CD4-positive, CD25-positive, alpha-beta regulatory T cell (primary cell): ENCODE measurements around the gene HDAC4. TPM values are rescaled to one million over a fixed set of nuclear protein-coding genes. Genes with fewer than 3 reads are reported as not detected.

Experiments used
- ATAC-seq, 2 donors: fragments of 150-1000 bp; cut with Tn5 transposase; one replicate each; pipeline ENCODE4 v1.10.0; 2021; ENCODE audit warnings: low read depth in 2 of 2, moderate number of reproducible peaks in 2 of 2, moderate library complexity in 1 of 2
- DNase-seq, 3 donors: peaks; one replicate each; pipeline versions ENCODE4 v3.0.0 to v3.0.0-alpha.2; 2012 to 2022; ENCODE audit warnings: mixed read lengths in 1 of 3
- H3K27ac ChIP-seq: one replicate; pipeline ENCODE4 v1.7.0; 2013; ENCODE audit warnings: mild to moderate bottlenecking, low read length; ENCODE audit not compliant: insufficient read depth, poor library complexity, severe bottlenecking
- H3K27me3 ChIP-seq: one replicate; pipeline ENCODE4 v1.7.0; 2013; ENCODE audit warnings: low read length; ENCODE audit not compliant: control insufficient read depth, insufficient read depth
- H3K36me3 ChIP-seq: one replicate; pipeline ENCODE4 v1.7.0; 2013; ENCODE audit warnings: mild to moderate bottlenecking, low read length, moderate library complexity; ENCODE audit not compliant: control insufficient read depth, insufficient read depth
- H3K4me1 ChIP-seq: 2 replicates; pipeline ENCODE4 v1.7.0; 2013; ENCODE audit warnings: mild to moderate bottlenecking, low read length; ENCODE audit not compliant: insufficient read depth, control insufficient read depth, poor library complexity, severe bottlenecking
- H3K4me3 ChIP-seq: one replicate; pipeline ENCODE4 v1.7.0; 2013; ENCODE audit warnings: low read depth, mild to moderate bottlenecking, low read length, moderate library complexity
- H3K9me3 ChIP-seq, 2 experiments: 1 replicate in 1 of 2; 2 replicates in 1 of 2; pipeline ENCODE4 v1.7.0; 2013; ENCODE audit warnings: low read length in 2 of 2, mild to moderate bottlenecking in 1 of 2, moderate library complexity in 1 of 2; ENCODE audit not compliant: control insufficient read depth in 2 of 2
- H3K27ac Mint-ChIP-seq, 3 donors: one replicate each; pipeline ENCODE4 v1.8.0; 2020 to 2022; ENCODE audit warnings: mild to moderate bottlenecking in 3 of 3, mixed read lengths in 3 of 3, moderate library complexity in 2 of 3
- H3K27me3 Mint-ChIP-seq: one replicate; pipeline ENCODE4 v1.8.0; 2022; ENCODE audit warnings: mild to moderate bottlenecking, mixed read lengths
- H3K36me3 Mint-ChIP-seq: one replicate; pipeline ENCODE4 v1.8.0; 2020; ENCODE audit warnings: mixed read lengths
- H3K4me1 Mint-ChIP-seq, 4 donors: one replicate each; pipeline ENCODE4 v1.8.0; 2020 to 2022; ENCODE audit warnings: mixed read lengths in 4 of 4, mild to moderate bottlenecking in 1 of 4
- H3K4me3 Mint-ChIP-seq, 4 donors: one replicate each; pipeline ENCODE4 v1.8.0; 2020 to 2022; ENCODE audit warnings: mild to moderate bottlenecking in 4 of 4, mixed read lengths in 4 of 4, moderate library complexity in 3 of 4
- H3K9me3 Mint-ChIP-seq, 7 donors: one replicate each; pipeline ENCODE4 v1.8.0; 2020 to 2022; ENCODE audit warnings: mixed read lengths in 7 of 7, mild to moderate bottlenecking in 3 of 7, moderate library complexity in 2 of 7
- polyA plus RNA-seq, 4 donors: library from polyadenylated mRNA; unstranded; fragments of 300-500 nt; fragmentation: Illumina TruSeq; gene quantifications; one replicate each; pipeline ENCODE4 v1.2.3, GENCODE V29; 2021
- total RNA-seq: library from RNA; stranded (reverse); gene quantifications from one replicate; pipeline ENCODE4 v1.2.3, GENCODE V29; 2022

Gene HDAC4
- total and polyA plus RNA-seq, 5 donors from 2014 or later = 6.5 to 118 (median 8.6) TPM

GRCh38 chr2:239436076-239436475 lies 35.3 kb upstream of the HDAC4 start:
- H3K27ac ChIP-seq = no peak overlapping the region
- no peak overlapping the region for H3K4me3 Mint-ChIP-seq

DNA sequence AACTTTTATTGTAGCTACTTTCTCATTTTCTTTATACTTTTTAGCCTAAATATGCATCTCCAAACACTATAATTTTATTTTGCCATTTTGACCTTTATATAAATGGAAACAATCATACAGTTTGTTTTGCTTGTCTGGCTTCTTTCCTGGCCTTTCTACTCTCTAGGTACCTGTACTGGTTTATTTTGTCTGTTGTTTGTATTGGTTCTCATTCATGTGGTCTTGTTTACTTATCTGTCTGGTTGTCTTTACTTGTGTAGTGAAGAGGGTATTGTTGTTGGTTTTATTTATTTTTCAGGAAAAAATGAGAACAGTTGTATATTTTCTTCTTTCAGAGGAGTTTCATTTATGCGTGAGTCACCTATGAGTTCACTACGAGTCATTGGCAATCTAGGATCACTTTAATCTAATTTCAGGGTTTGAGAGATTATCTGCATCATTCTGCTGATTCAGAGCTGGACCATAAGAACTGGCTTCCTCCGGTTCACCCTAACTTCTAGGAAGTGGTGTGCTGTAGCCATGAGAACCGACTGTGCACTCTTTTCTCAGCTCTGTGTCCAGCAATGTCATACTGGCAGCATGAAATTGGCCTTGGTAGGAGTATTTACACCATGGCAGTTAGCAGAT lies 33.1 kb upstream of the HDAC4 start:
- Histone ChIP-seq H3K4me1 (no peaks in the 10 kb centered on the region), H3K27me3 (peaks cover 20% of the 10 kb centered on the region), H3K36me3 (no peaks in the 10 kb centered on the region), H3K27ac (no peak overlapping the region), H3K4me3 (no peak overlapping the region), H3K9me3 (peaks cover 0 to 7% of the 10 kb centered on the region in 2 experiments)
- H3K4me3 Mint-ChIP-seq = no peak overlapping the region
- ATAC-seq = no peak
- peaks cover 40% of the 10 kb centered on the region for H3K27me3 Mint-ChIP-seq
- no peak overlapping the region for H3K27ac Mint-ChIP-seq
- H3K9me3 Mint-ChIP-seq = peaks cover 0 to 8% (median 6%) of the 10 kb centered on the region in 7 donors
- no peak for DNase-seq
- no peaks in the 10 kb centered on the region for H3K36me3 Mint-ChIP-seq
- peaks cover 0 to 3% (median 1%) of the 10 kb centered on the region in 4 donors for H3K4me1 Mint-ChIP-seq

More at GRCh38 chr2:239436076-239436475, 35.3 kb upstream of the HDAC4 start:
- H3K36me3 ChIP-seq = no peaks in the 10 kb centered on the region
- no peak overlapping the region for H3K4me3 ChIP-seq
- Mint-ChIP-seq H3K36me3 (no peaks in the 10 kb centered on the region), H3K4me1 (peaks cover 0 to 12% (median 6%) of the 10 kb centered on the region in 4 donors), H3K27ac (no peak overlapping the region), H3K9me3 (peaks cover 0 to 8% (median 6%) of the 10 kb centered on the region in 7 donors), H3K27me3 (peaks cover 53% of the 10 kb centered on the region)
- peaks cover 0 to 7% of the 10 kb centered on the region in 2 experiments for H3K9me3 ChIP-seq
- peaks cover 6% of the 10 kb centered on the region for H3K4me1 ChIP-seq
- DNase-seq (no peak), ATAC-seq (no peak)
- peaks cover 15% of the 10 kb centered on the region for H3K27me3 ChIP-seq

- Mint-ChIP-seq H3K4me1 (peaks cover 0 to 3% (median 1%) of the 10 kb centered on the region in 4 donors), H3K4me3 (no peak overlapping the region), H3K27me3 (peaks cover 35% of the 10 kb centered on the region), H3K9me3 (peaks cover 0 to 8% (median 6%) of the 10 kb centered on the region in 7 donors), H3K27ac (no peak overlapping the region), H3K36me3 (no peaks in the 10 kb centered on the region)
- no peaks in the 10 kb centered on the region for H3K4me1 ChIP-seq
- H3K36me3 ChIP-seq = no peaks in the 10 kb centered on the region
- no peak overlapping the region for H3K27ac ChIP-seq
- H3K27me3 ChIP-seq = peaks cover 20% of the 10 kb centered on the region
- DNase-seq = no peak
- ATAC-seq = no peak
- peaks cover 0 to 7% of the 10 kb centered on the region in 2 experiments for H3K9me3 ChIP-seq
- H3K4me3 ChIP-seq = no peak overlapping the region
Observed at GRCh38 chr2:239432174-239432573, 31.4 kb upstream of the HDAC4 start.

- Mint-ChIP-seq H3K4me3 (no peak overlapping the region), H3K4me1 (peaks cover 0 to 3% (median 1%) of the 10 kb centered on the region in 4 donors), H3K9me3 (peaks cover 0 to 8% (median 6%) of the 10 kb centered on the region in 7 donors), H3K27ac (no peak overlapping the region), H3K27me3 (peaks cover 38% of the 10 kb centered on the region), H3K36me3 (no peaks in the 10 kb centered on the region)
- H3K27me3 ChIP-seq = peaks cover 15% of the 10 kb centered on the region
- H3K9me3 ChIP-seq = peaks cover 0 to 7% of the 10 kb centered on the region in 2 experiments
- no peaks in the 10 kb centered on the region for H3K36me3 ChIP-seq
- H3K4me1 ChIP-seq = no peaks in the 10 kb centered on the region
- no peak overlapping the region for H3K27ac ChIP-seq
- H3K4me3 ChIP-seq = no peak overlapping the region
- no peak for ATAC-seq
- DNase-seq = no peak
Observed at GRCh38 chr2:239431536-239431935, 30.7 kb upstream of the HDAC4 start.

- H3K4me1 Mint-ChIP-seq = peaks cover 0 to 3% (median 1%) of the 10 kb centered on the region in 4 donors
- peaks cover 0 to 7% of the 10 kb centered on the region in 2 experiments for H3K9me3 ChIP-seq
- H3K4me3 ChIP-seq = no peak overlapping the region
- peaks cover 15% of the 10 kb centered on the region for H3K27me3 ChIP-seq
- no peaks in the 10 kb centered on the region for H3K36me3 Mint-ChIP-seq
- ATAC-seq (no peak), DNase-seq (no peak)
- H3K27ac Mint-ChIP-seq = no peak overlapping the region
- no peak overlapping the region for H3K27ac ChIP-seq
- H3K9me3 Mint-ChIP-seq = peaks cover 0 to 8% (median 6%) of the 10 kb centered on the region in 7 donors
- no peaks in the 10 kb centered on the region for H3K36me3 ChIP-seq
- no peaks in the 10 kb centered on the region for H3K4me1 ChIP-seq
- H3K4me3 Mint-ChIP-seq = no peak overlapping the region
- H3K27me3 Mint-ChIP-seq = peaks cover 43% of the 10 kb centered on the region
Observed at GRCh38 chr2:239429473-239430350, 28.9 kb upstream of the HDAC4 start.

GRCh38 chr2:239425631-239426030 lies 24.8 kb upstream of the HDAC4 start:
- Histone ChIP-seq H3K36me3 (no peaks in the 10 kb centered on the region), H3K27me3 (peaks cover 2% of the 10 kb centered on the region), H3K4me3 (no peak overlapping the region), H3K9me3 (no peaks in the 10 kb centered on the region), H3K4me1 (no peaks in the 10 kb centered on the region), H3K27ac (no peak overlapping the region)
- no peak overlapping the region for H3K4me3 Mint-ChIP-seq
- peaks cover 36% of the 10 kb centered on the region for H3K27me3 Mint-ChIP-seq
- DNase-seq (no peak), ATAC-seq (no peak)
- no peaks in the 10 kb centered on the region for H3K4me1 Mint-ChIP-seq
- H3K36me3 Mint-ChIP-seq = no peaks in the 10 kb centered on the region
- peaks cover 0 to 2% (median 0%) of the 10 kb centered on the region in 7 donors for H3K9me3 Mint-ChIP-seq
- H3K27ac Mint-ChIP-seq = no peak overlapping the region

GRCh38 chr2:239424337-239425045 lies 23.7 kb upstream of the HDAC4 start:
- H3K4me3 Mint-ChIP-seq = no peak overlapping the region
- ATAC-seq = no peak
- H3K27me3 ChIP-seq = peaks cover 1% of the 10 kb centered on the region

More at GRCh38 chr2:239424337-239425045, 23.7 kb upstream of the HDAC4 start:
- H3K4me3 ChIP-seq = no peak overlapping the region
- H3K27ac ChIP-seq = no peak overlapping the region
- Mint-ChIP-seq H3K36me3 (no peaks in the 10 kb centered on the region), H3K9me3 (peaks cover 0 to 3% (median 0%) of the 10 kb centered on the region in 7 donors), H3K27ac (no peak overlapping the region), H3K4me1 (no peaks in the 10 kb centered on the region), H3K27me3 (peaks cover 36% of the 10 kb centered on the region)
- no peaks in the 10 kb centered on the region for H3K4me1 ChIP-seq
- no peaks in the 10 kb centered on the region for H3K9me3 ChIP-seq
- H3K36me3 ChIP-seq = no peaks in the 10 kb centered on the region
- no peak for DNase-seq
